Neural cell (in vitro differentiated cells): ENCODE measurements around the gene ATP2B1.

ENCODE experiments used
- CTCF ChIP-seq: fragments of 450-650 bp; IDR thresholded peaks from 2 replicates; pipeline ENCODE4 v1.5.1; 2014; ENCODE audit warnings: antibody characterized with exemption, mild to moderate bottlenecking, moderate library complexity; ENCODE audit not compliant: poor library complexity, severe bottlenecking
- EP300 ChIP-seq: fragments of 450-650 bp; conservative IDR thresholded peaks from 2 replicates; pipeline ENCODE4 v1.6.1; 2014; ENCODE audit warnings: antibody characterized with exemption, mild to moderate bottlenecking, moderate library complexity; ENCODE audit not compliant: poor library complexity, severe bottlenecking
- EZH2 ChIP-seq: fragments of 200-600, 300-800 bp; shearing (Covaris generic), sonication (generic); IDR thresholded peaks from 2 replicates; pipeline ENCODE4 v1.6.1; 2014; ENCODE audit warnings: antibody characterized with exemption, low read length, borderline replicate concordance, mild to moderate bottlenecking; ENCODE audit not compliant: insufficient read depth, poor library complexity, severe bottlenecking
- POLR2AphosphoS5 ChIP-seq: IDR thresholded peaks from 2 replicates; pipeline ENCODE4 v1.6.1; 2012
- RAD21 ChIP-seq: fragments of 450-650 bp; conservative IDR thresholded peaks from 2 replicates; pipeline ENCODE4 v1.6.1; 2014; ENCODE audit warnings: antibody characterized with exemption, mild to moderate bottlenecking, moderate library complexity
- REST ChIP-seq: IDR thresholded peaks from 2 replicates; pipeline ENCODE4 v1.6.1; 2012; ENCODE audit warnings: borderline replicate concordance
- SMC3 ChIP-seq: fragments of 450-650 bp; conservative IDR thresholded peaks from 2 replicates; pipeline ENCODE4 v1.6.1; 2014; ENCODE audit warnings: antibody characterized with exemption, mild to moderate bottlenecking, moderate library complexity; ENCODE audit not compliant: poor library complexity
- TAF1 ChIP-seq: IDR thresholded peaks from 2 replicates; pipeline ENCODE4 v1.6.1; 2012; ENCODE audit warnings: low read depth

- TF ChIP-seq CTCF, result peak; percentile 85
- peak; percentile 90 for TF ChIP-seq RAD21
- no peak for TF ChIP-seq TAF1
- no peak for TF ChIP-seq REST
- TF ChIP-seq EZH2, result no peak
- no peak for TF ChIP-seq POLR2AphosphoS5
- TF ChIP-seq EP300, result no peak
- peak; percentile 87 for TF ChIP-seq SMC3
These were observed 165.6 kb downstream of the ATP2B1 start for GRCh38 chr12:89542912-89543592.
